ENCODE results near the gene UBN2. TPM values are rescaled to one million over a fixed set of nuclear protein-coding genes. Genes with fewer than 3 reads are reported as not detected.
A peak's percentile ranks its signal among the peaks of the same experiment; 100 is the strongest.

UBN2 gene
- 2.8 TPM for polyA plus RNA-seq (2013, experiment 1 of 2)
- polyA plus RNA-seq (2013, experiment 2 of 2) = 2.2 TPM

GRCh38 chr7:139230774-139231512 is at the start of gene UBN2:
TSS of gene UBN2 (plus strand) at chr7:139231237. CDS start at chr7:139231485, 248 bp downstream.
- no peaks in the 10 kb centered on the region for H3K9me3 ChIP-seq (ENCODE audit: control insufficient read depth, low read length)
- peak within 1 kb of the TSS; percentile 96 to 98 for H3K23ac ChIP-seq (ENCODE audit: low read length in 2 of 2)
- no peaks in the 10 kb centered on the region for H3K79me1 ChIP-seq (replicated peaks; ENCODE audit: low read length, poor library complexity, severe bottlenecking)
- DNase-seq = peak; percentile 98
- no peak within 1 kb of the TSS for H2BK15ac ChIP-seq (ENCODE audit: low read depth, poor library complexity, severe bottlenecking)
- no peaks in the 10 kb centered on the region for H3K36me3 ChIP-seq (ENCODE audit: control insufficient read depth in 1 of 2, insufficient read depth in 2 of 2, low read depth in 1 of 2, low read length in 2 of 2)
- H2BK5ac ChIP-seq (ENCODE audit: low read depth, low read length, poor library complexity, severe bottlenecking) = no peak within 1 kb of the TSS
- H3K27me3 ChIP-seq (ENCODE audit: control insufficient read depth in 1 of 2, insufficient read depth in 1 of 2, low read length in 2 of 2) = no peaks in the 10 kb centered on the region
- H3K4me2 ChIP-seq (ENCODE audit: low read length, poor library complexity, severe bottlenecking) = peak within 1 kb of the TSS; percentile 97
- peak within 1 kb of the TSS; percentile 60 for H3K27ac ChIP-seq (ENCODE audit: low read length, poor library complexity, severe bottlenecking)
- no peak within 1 kb of the TSS for H2BK12ac ChIP-seq (ENCODE audit: low read length in 2 of 2)
- no peak within 1 kb of the TSS for H2AK5ac ChIP-seq (ENCODE audit: low read length, severe bottlenecking)
- peak within 1 kb of the TSS; percentile 98 for H4K8ac ChIP-seq (ENCODE audit: low read length)
- peak within 1 kb of the TSS; percentile 85 for H2AFZ ChIP-seq (ENCODE audit: low read depth, low read length)
- H3K4ac ChIP-seq (ENCODE audit: low read depth in 1 of 2, low read length in 2 of 2) = peak within 1 kb of the TSS; percentile 82 to 88
- peak within 1 kb of the TSS; percentile 99 for H3K9ac ChIP-seq (ENCODE audit: low read length)
- peaks cover 2% of the 10 kb centered on the region for H3K4me1 ChIP-seq (ENCODE audit: control insufficient read depth, insufficient read depth, low read depth, low read length)
- peak within 1 kb of the TSS; percentile 86 for H4K91ac ChIP-seq (ENCODE audit: low read length)
- peak within 1 kb of the TSS; percentile 90 to 98 for H3K4me3 ChIP-seq (ENCODE audit: insufficient read depth in 1 of 2, low read depth in 1 of 2, low read length in 2 of 2)
- peak within 1 kb of the TSS; percentile 91 for H2BK120ac ChIP-seq (ENCODE audit: low read depth, low read length)
- H3K18ac ChIP-seq (ENCODE audit: low read depth in 1 of 2, low read length in 2 of 2) = peak within 1 kb of the TSS; percentile 79 to 98
- under 1% methylated on average over 59 of the region's 63 CpGs for WGBS
- peak within 1 kb of the TSS in 1 of 2 experiments; percentile 83 for H3K14ac ChIP-seq (ENCODE audit: low read length in 2 of 2)

GRCh38 chr7:139181404-139181803 is 49.6 kb upstream of the UBN2 start:
- DNase-seq = no peak
- no peak overlapping the region for H3K27ac ChIP-seq (ENCODE audit: low read length, poor library complexity, severe bottlenecking)
- WGBS = 92% methylated on average over 2 of the region's 2 CpGs

DNA sequence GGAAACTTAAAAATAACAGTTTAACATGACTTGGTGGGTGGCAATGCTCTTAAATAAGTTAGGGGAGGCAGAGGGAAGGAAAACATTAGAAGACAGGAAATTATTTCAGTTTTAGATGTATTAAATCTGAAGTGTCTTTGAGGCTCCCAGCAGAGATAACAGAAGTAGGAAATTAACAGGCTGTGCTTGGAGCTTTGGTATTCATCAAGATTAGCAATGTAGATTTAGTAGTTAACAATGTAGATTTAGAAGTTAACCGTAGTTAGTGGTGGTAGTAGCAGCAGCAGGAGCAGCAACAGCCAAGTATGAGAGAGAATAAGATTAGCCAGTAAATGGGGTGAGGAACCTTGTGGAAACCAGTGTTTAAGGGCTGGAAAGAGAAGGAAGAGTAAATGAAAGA is 48.7 kb upstream of the UBN2 start:
- H3K4me1 ChIP-seq (ENCODE audit: control insufficient read depth, insufficient read depth, low read depth, low read length) = no peaks in the 10 kb centered on the region
- no peaks in the 10 kb centered on the region for H3K79me1 ChIP-seq (replicated peaks; ENCODE audit: low read length, poor library complexity, severe bottlenecking)
- H4K8ac ChIP-seq (ENCODE audit: low read length) = no peak overlapping the region
- no peaks in the 10 kb centered on the region for H3K27me3 ChIP-seq (ENCODE audit: control insufficient read depth in 1 of 2, insufficient read depth in 1 of 2, low read length in 2 of 2)
- H4K91ac ChIP-seq (ENCODE audit: low read length) = no peak overlapping the region
- no peak overlapping the region for H3K4me2 ChIP-seq (ENCODE audit: low read length, poor library complexity, severe bottlenecking)
- no peak overlapping the region for H2BK12ac ChIP-seq (ENCODE audit: low read length in 2 of 2)
- H3K9me3 ChIP-seq (ENCODE audit: control insufficient read depth, low read length) = no peaks in the 10 kb centered on the region
- no peak for DNase-seq
- no peak overlapping the region for H3K18ac ChIP-seq (ENCODE audit: low read depth in 1 of 2, low read length in 2 of 2)
- peaks cover 4 to 52% of the 10 kb centered on the region in 2 experiments for H3K36me3 ChIP-seq (ENCODE audit: control insufficient read depth in 1 of 2, insufficient read depth in 2 of 2, low read depth in 1 of 2, low read length in 2 of 2)
- H3K23ac ChIP-seq (ENCODE audit: low read length in 2 of 2) = no peak overlapping the region
- no peak overlapping the region for H2AK5ac ChIP-seq (ENCODE audit: low read length, severe bottlenecking)
- no peak overlapping the region for H2BK15ac ChIP-seq (ENCODE audit: low read depth, poor library complexity, severe bottlenecking)
- H3K27ac ChIP-seq (ENCODE audit: low read length, poor library complexity, severe bottlenecking) = no peak overlapping the region
- H3K4ac ChIP-seq (ENCODE audit: low read depth in 1 of 2, low read length in 2 of 2) = no peak overlapping the region
- no peak overlapping the region for H3K9ac ChIP-seq (ENCODE audit: low read length)
- WGBS = 20% methylated on average over 1 of the region's 1 CpG
- no peak overlapping the region for H3K14ac ChIP-seq (ENCODE audit: low read length in 2 of 2)
- H2BK120ac ChIP-seq (ENCODE audit: low read depth, low read length) = no peak overlapping the region
- no peak overlapping the region for H3K4me3 ChIP-seq (ENCODE audit: insufficient read depth in 1 of 2, low read depth in 1 of 2, low read length in 2 of 2)
- H2BK5ac ChIP-seq (ENCODE audit: low read depth, low read length, poor library complexity, severe bottlenecking) = no peak overlapping the region
- H2AFZ ChIP-seq (ENCODE audit: low read depth, low read length) = no peak overlapping the region

More at GRCh38 chr7:139181404-139181803, 49.6 kb upstream of the UBN2 start:
- Histone ChIP-seq H3K36me3 (ENCODE audit: control insufficient read depth in 1 of 2, insufficient read depth in 2 of 2, low read depth in 1 of 2, low read length in 2 of 2) (peaks cover 4 to 47% of the 10 kb centered on the region in 2 experiments), H3K9me3 (ENCODE audit: control insufficient read depth, low read length) (no peaks in the 10 kb centered on the region), H3K18ac (ENCODE audit: low read depth in 1 of 2, low read length in 2 of 2) (no peak overlapping the region), H2BK12ac (ENCODE audit: low read length in 2 of 2) (no peak overlapping the region), H3K23ac (ENCODE audit: low read length in 2 of 2) (no peak overlapping the region), H3K9ac (ENCODE audit: low read length) (no peak overlapping the region), H4K8ac (ENCODE audit: low read length) (no peak overlapping the region), H3K14ac (ENCODE audit: low read length in 2 of 2) (no peak overlapping the region), H4K91ac (ENCODE audit: low read length) (no peak overlapping the region), H2AK5ac (ENCODE audit: low read length, severe bottlenecking) (no peak overlapping the region), H2BK5ac (ENCODE audit: low read depth, low read length, poor library complexity, severe bottlenecking) (no peak overlapping the region), H3K79me1 (replicated peaks; ENCODE audit: low read length, poor library complexity, severe bottlenecking) (no peaks in the 10 kb centered on the region), H2AFZ (ENCODE audit: low read depth, low read length) (no peak overlapping the region), H3K4me3 (ENCODE audit: insufficient read depth in 1 of 2, low read depth in 1 of 2, low read length in 2 of 2) (no peak overlapping the region), H3K4me2 (ENCODE audit: low read length, poor library complexity, severe bottlenecking) (no peak overlapping the region), H2BK120ac (ENCODE audit: low read depth, low read length) (no peak overlapping the region), H3K27me3 (ENCODE audit: control insufficient read depth in 1 of 2, insufficient read depth in 1 of 2, low read length in 2 of 2) (no peaks in the 10 kb centered on the region), H3K4me1 (ENCODE audit: control insufficient read depth, insufficient read depth, low read depth, low read length) (no peaks in the 10 kb centered on the region), H3K4ac (ENCODE audit: low read depth in 1 of 2, low read length in 2 of 2) (no peak overlapping the region), H2BK15ac (ENCODE audit: low read depth, poor library complexity, severe bottlenecking) (no peak overlapping the region)

- H4K91ac ChIP-seq (ENCODE audit: low read length) = no peak overlapping the region
- no peak overlapping the region for H3K4me3 ChIP-seq (ENCODE audit: insufficient read depth in 1 of 2, low read depth in 1 of 2, low read length in 2 of 2)
- H3K27me3 ChIP-seq (ENCODE audit: control insufficient read depth in 1 of 2, insufficient read depth in 1 of 2, low read length in 2 of 2) = no peaks in the 10 kb centered on the region
- peaks cover 4 to 52% of the 10 kb centered on the region in 2 experiments for H3K36me3 ChIP-seq (ENCODE audit: control insufficient read depth in 1 of 2, insufficient read depth in 2 of 2, low read depth in 1 of 2, low read length in 2 of 2)
- no peak overlapping the region for H3K14ac ChIP-seq (ENCODE audit: low read length in 2 of 2)
- H2AFZ ChIP-seq (ENCODE audit: low read depth, low read length) = no peak overlapping the region
- H3K18ac ChIP-seq (ENCODE audit: low read depth in 1 of 2, low read length in 2 of 2) = no peak overlapping the region
- H2AK5ac ChIP-seq (ENCODE audit: low read length, severe bottlenecking) = no peak overlapping the region
- H3K9me3 ChIP-seq (ENCODE audit: control insufficient read depth, low read length) = no peaks in the 10 kb centered on the region
- H3K4me2 ChIP-seq (ENCODE audit: low read length, poor library complexity, severe bottlenecking) = no peak overlapping the region
- no peak overlapping the region for H4K8ac ChIP-seq (ENCODE audit: low read length)
- no peak for DNase-seq
- H3K27ac ChIP-seq (ENCODE audit: low read length, poor library complexity, severe bottlenecking) = no peak overlapping the region
- no peak overlapping the region for H2BK120ac ChIP-seq (ENCODE audit: low read depth, low read length)
- no peak overlapping the region for H3K9ac ChIP-seq (ENCODE audit: low read length)
- 56% methylated on average over 1 of the region's 2 CpGs for WGBS
- no peaks in the 10 kb centered on the region for H3K4me1 ChIP-seq (ENCODE audit: control insufficient read depth, insufficient read depth, low read depth, low read length)
- H3K4ac ChIP-seq (ENCODE audit: low read depth in 1 of 2, low read length in 2 of 2) = no peak overlapping the region
- no peak overlapping the region for H2BK12ac ChIP-seq (ENCODE audit: low read length in 2 of 2)
- H3K79me1 ChIP-seq (replicated peaks; ENCODE audit: low read length, poor library complexity, severe bottlenecking) = no peaks in the 10 kb centered on the region
- H2BK5ac ChIP-seq (ENCODE audit: low read depth, low read length, poor library complexity, severe bottlenecking) = no peak overlapping the region
- H3K23ac ChIP-seq (ENCODE audit: low read length in 2 of 2) = no peak overlapping the region
- H2BK15ac ChIP-seq (ENCODE audit: low read depth, poor library complexity, severe bottlenecking) = no peak overlapping the region
Measured at GRCh38 chr7:139183251-139183650, 47.8 kb upstream of the UBN2 start.
